Kidney (tissue), 14 donors: ENCODE data around the gene NKX2-8. TPM values are rescaled to one million over a fixed set of nuclear protein-coding genes. Genes with fewer than 3 reads are reported as not detected.
A peak's percentile ranks its signal among the peaks of the same experiment; 100 is the strongest.

Experiments
- DNase-seq, 5 donors: peaks; one replicate each; pipeline ENCODE4 v3.0.0-alpha.2; 2013 to 2020
- FAIRE-seq: peaks from 2 replicates; lab custom pipeline; 2012; peaks lifted over from hg19 to GRCh38; lab: Jason Lieb, UNC
- H3K27ac ChIP-seq, 2 donors: one replicate each; pipeline ENCODE4 v1.7.0; 2013; ENCODE audit warnings: low read depth in 2 of 2, low read length in 2 of 2, inconsistent platforms in 1 of 2
- H3K27me3 ChIP-seq: one replicate; pipeline ENCODE4 v1.7.1; 2013; ENCODE audit warnings: low read length, inconsistent platforms; ENCODE audit not compliant: control insufficient read depth, insufficient read depth
- H3K36me3 ChIP-seq, 3 donors: one replicate each; pipeline versions ENCODE4 v1.7.0 to v1.7.1; 2013; ENCODE audit warnings: low read length in 3 of 3, control low read depth in 1 of 3, inconsistent platforms in 1 of 3; ENCODE audit not compliant: insufficient read depth in 3 of 3, control insufficient read depth in 2 of 3
- H3K4me1 ChIP-seq, 3 donors: one replicate each; pipeline versions ENCODE4 v1.7.0 to v1.7.1; 2013; ENCODE audit warnings: low read length in 3 of 3, inconsistent platforms in 1 of 3, low read depth in 1 of 3; ENCODE audit not compliant: control insufficient read depth in 2 of 3, insufficient read depth in 2 of 3
- H3K4me3 ChIP-seq, 3 donors: one replicate each; pipeline versions ENCODE4 v1.7.0 to v1.8.1; 2013; ENCODE audit warnings: low read length in 3 of 3, control low read depth in 1 of 3, inconsistent platforms in 1 of 3
- H3K9ac ChIP-seq, 3 donors: one replicate each; pipeline versions ENCODE4 v1.7.0 to v1.7.1; 2013; ENCODE audit warnings: low read length in 3 of 3, control low read depth in 1 of 3, inconsistent platforms in 1 of 3
- H3K9me3 ChIP-seq, 3 donors: one replicate each; pipeline versions ENCODE4 v1.7.0 to v1.7.1; 2013; ENCODE audit warnings: low read length in 3 of 3, control low read depth in 1 of 3, inconsistent platforms in 1 of 3; ENCODE audit not compliant: control insufficient read depth in 2 of 3, insufficient read depth in 1 of 3
- intact Hi-C: fragments of 100-400 bp; cut with DNase I; formaldehyde crosslinking; loops from one replicate; pipeline ENCODE4 v1.11.1; 2022
- polyA plus RNA-seq: library from polyadenylated mRNA; stranded (reverse); fragments of 350-450 nt; fragmentation: Illumina TruSeq; extraction: RNeasy Lipid Tissue Mini Kit (QIAGEN cat#74804); gene quantifications from one replicate; pipeline ENCODE4 v1.2.3, GENCODE V29; 2014; ENCODE audit warnings: low read depth, low replicate concordance; ENCODE audit not compliant: insufficient read depth
- total RNA-seq: library from RNA; stranded (reverse); fragmentation: NEBNext Ultra II Directional; extraction: Animal tissue kit (Norgen Biotek cat#: 25700); gene quantifications from one replicate; pipeline ENCODE4 v1.2.1, GENCODE V29; 2021
- TF ChIP-seq, protein P1 (sequence below): IDR thresholded peaks from 3 replicates; pipeline ENCODE4 v1.5.1; 2012; ENCODE audit warnings: mild to moderate bottlenecking, moderate library complexity, borderline replicate concordance; ENCODE audit not compliant: insufficient read depth; ENCODE audit errors: extremely low read depth
- donor health status: control.
- donor health status: control.
- donor health status: control.
- donor health status: control.
- donor health status: control.
- donor health status: DM: yes; HTN: yes; CAD: no.
- donor health status: Normal renal cell carcinoma (clear cell type).

The NKX2-8 gene
- total and polyA plus RNA-seq, 2 donors from 2014 or later, result not detected

DNA sequence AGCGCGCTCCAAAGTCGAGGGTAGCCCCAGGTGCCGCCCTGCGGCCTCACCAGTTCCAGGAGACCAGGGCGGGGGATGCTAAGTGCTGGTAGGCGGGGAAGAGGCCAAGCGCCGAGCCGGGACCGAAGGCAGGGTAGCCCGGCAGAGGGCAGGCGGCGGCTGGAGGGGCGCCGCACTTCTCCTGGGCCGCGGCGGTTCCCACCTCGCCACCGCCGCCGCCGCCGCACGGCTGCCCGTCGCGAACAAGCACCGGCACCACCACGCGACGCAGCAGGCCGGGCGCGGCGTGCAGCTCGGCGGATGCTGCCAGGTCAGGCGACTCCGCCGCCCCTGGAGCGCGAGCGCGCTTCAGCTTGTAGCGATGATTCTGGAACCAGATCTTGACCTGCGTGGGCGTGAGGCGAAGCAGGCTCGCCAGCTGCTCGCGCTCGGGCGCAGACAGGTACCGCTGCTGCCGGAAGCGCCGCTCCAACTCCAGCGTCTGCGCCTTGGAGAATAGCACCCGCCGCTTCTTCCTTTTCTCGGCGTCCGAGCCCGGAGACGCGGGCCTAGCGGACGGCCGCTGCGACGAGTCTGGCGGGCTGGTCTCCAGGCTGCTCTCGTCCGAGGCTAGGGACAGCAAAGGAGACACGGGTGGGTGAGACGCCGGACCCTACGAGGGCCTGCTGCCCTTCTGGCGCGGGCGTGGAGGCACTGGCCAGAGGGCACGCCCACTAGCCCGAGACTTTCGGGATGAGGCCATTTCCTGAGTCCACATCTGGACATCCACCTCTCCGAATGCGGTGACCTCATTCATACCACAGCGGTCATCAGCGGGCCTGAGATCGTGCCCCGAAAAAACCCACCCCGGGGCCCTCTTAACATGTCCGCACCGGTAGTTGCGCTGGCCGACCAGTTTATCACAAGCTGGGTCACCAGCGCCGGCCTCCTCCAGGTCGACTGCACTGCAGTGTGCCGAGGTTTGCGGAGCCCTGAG lies 1.3 kb downstream of the NKX2-8 start:
- Histone ChIP-seq H3K36me3 (no peaks in the 10 kb centered on the region), H3K9me3 (no peaks in the 10 kb centered on the region), H3K27ac (no peak overlapping the region), H3K4me3 (peak overlapping the region in 2 of 3 donors; percentile 53 to 64), H3K4me1 (peaks cover 0 to 11% (median 0%) of the 10 kb centered on the region in 3 donors), H3K27me3 (peaks cover 62% of the 10 kb centered on the region), H3K9ac (no peak overlapping the region)
- intact Hi-C loops, result no loop called here
- no peak for FAIRE-seq
- TF ChIP-seq, protein P1, sequence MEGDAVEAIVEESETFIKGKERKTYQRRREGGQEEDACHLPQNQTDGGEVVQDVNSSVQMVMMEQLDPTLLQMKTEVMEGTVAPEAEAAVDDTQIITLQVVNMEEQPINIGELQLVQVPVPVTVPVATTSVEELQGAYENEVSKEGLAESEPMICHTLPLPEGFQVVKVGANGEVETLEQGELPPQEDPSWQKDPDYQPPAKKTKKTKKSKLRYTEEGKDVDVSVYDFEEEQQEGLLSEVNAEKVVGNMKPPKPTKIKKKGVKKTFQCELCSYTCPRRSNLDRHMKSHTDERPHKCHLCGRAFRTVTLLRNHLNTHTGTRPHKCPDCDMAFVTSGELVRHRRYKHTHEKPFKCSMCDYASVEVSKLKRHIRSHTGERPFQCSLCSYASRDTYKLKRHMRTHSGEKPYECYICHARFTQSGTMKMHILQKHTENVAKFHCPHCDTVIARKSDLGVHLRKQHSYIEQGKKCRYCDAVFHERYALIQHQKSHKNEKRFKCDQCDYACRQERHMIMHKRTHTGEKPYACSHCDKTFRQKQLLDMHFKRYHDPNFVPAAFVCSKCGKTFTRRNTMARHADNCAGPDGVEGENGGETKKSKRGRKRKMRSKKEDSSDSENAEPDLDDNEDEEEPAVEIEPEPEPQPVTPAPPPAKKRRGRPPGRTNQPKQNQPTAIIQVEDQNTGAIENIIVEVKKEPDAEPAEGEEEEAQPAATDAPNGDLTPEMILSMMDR, result no peak
- DNase-seq, result peak; percentile 64 to 72 (median 66)

- peaks cover 0 to 11% (median 0%) of the 10 kb centered on the region in 3 donors for H3K4me1 ChIP-seq
- no peaks in the 10 kb centered on the region for H3K9me3 ChIP-seq
- no peak overlapping the region for H3K4me3 ChIP-seq
- H3K27me3 ChIP-seq, result peaks cover 62% of the 10 kb centered on the region
- intact Hi-C loops, result no loop called here
- no peak overlapping the region for H3K27ac ChIP-seq
- H3K36me3 ChIP-seq, result no peaks in the 10 kb centered on the region
- FAIRE-seq, result no peak
- no peak for DNase-seq
- H3K9ac ChIP-seq, result no peak overlapping the region
- TF ChIP-seq, protein P1, result no peak
These were observed 2.1 kb downstream of the NKX2-8 start for GRCh38 chr14:36580141-36580855.

GRCh38 chr14:36579573-36580140 lies 2.8 kb downstream of the NKX2-8 start:
- peaks cover 60% of the 10 kb centered on the region for H3K27me3 ChIP-seq
- intact Hi-C loops, result no loop called here
- no peak for FAIRE-seq

More at GRCh38 chr14:36579573-36580140, 2.8 kb downstream of the NKX2-8 start:
- H3K36me3 ChIP-seq, result no peaks in the 10 kb centered on the region
- H3K27ac ChIP-seq, result no peak overlapping the region
- peaks cover 0 to 11% (median 0%) of the 10 kb centered on the region in 3 donors for H3K4me1 ChIP-seq
- DNase-seq, result no peak
- no peak overlapping the region for H3K4me3 ChIP-seq
- no peaks in the 10 kb centered on the region for H3K9me3 ChIP-seq
- TF ChIP-seq, protein P1, result no peak
- no peak overlapping the region for H3K9ac ChIP-seq
